GM12801 (cell line): Measurements from ENCODE around the gene GOLM1.

Experiments
- TF ChIP-seq, protein P1 (sequence below): IDR thresholded peaks from one replicate; pipeline ENCODE4 v1.5.1; 2011; ENCODE audit warnings: control low read depth; ENCODE audit not compliant: insufficient read length; ENCODE audit errors: extremely low read depth

The GOLM1 gene, protein sequence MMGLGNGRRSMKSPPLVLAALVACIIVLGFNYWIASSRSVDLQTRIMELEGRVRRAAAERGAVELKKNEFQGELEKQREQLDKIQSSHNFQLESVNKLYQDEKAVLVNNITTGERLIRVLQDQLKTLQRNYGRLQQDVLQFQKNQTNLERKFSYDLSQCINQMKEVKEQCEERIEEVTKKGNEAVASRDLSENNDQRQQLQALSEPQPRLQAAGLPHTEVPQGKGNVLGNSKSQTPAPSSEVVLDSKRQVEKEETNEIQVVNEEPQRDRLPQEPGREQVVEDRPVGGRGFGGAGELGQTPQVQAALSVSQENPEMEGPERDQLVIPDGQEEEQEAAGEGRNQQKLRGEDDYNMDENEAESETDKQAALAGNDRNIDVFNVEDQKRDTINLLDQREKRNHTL

DNA sequence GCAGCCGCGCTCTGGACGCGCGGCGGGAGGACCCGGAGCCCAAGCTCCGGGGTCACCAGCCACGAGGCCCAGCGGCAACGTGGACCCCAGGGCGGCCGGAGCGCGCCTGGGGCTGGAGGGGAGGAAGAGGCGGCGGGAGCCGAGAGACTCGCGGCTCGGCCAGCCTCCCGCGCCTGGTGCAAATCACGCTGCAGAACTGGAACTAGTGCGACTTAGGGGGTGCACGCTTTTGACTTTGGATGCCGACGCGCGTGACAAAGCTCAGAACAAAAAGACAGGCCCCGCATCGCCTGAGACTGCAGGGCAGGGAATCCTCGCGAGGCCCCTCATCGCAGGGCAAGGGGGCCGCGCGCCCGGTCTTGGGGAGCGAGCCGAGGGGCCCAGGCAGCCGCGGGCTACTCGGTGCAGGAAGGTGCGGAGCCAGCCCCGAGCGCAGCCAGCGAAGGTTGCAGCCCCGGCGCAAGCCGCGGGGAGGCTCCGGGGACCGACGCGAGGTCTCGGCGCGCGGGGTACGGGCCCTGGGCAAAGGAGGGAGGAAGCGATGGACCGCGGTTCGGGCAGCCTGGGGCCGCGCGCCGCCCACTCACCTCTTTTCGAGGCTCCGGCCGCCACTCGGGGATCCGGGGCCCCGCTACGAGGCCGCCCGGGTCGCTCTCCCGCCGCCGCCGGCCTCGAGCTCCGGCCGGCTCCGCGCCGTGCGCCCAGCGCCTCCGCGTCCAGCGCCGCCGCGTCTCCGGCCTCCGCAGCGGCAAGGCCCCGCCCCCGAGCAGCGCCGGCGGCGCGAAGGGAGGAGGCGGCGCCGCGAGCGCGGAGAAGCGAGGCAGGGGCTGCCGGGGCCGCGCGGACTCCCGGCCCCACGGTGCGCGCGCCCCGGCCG is at the start of gene GOLM1:
Gene GOLM1, minus strand, starts transcription at position 735 of the 877 bp plus-strand sequence. CDS start 20,238 bp downstream, outside the sequence.
- TF ChIP-seq, protein P1, sequence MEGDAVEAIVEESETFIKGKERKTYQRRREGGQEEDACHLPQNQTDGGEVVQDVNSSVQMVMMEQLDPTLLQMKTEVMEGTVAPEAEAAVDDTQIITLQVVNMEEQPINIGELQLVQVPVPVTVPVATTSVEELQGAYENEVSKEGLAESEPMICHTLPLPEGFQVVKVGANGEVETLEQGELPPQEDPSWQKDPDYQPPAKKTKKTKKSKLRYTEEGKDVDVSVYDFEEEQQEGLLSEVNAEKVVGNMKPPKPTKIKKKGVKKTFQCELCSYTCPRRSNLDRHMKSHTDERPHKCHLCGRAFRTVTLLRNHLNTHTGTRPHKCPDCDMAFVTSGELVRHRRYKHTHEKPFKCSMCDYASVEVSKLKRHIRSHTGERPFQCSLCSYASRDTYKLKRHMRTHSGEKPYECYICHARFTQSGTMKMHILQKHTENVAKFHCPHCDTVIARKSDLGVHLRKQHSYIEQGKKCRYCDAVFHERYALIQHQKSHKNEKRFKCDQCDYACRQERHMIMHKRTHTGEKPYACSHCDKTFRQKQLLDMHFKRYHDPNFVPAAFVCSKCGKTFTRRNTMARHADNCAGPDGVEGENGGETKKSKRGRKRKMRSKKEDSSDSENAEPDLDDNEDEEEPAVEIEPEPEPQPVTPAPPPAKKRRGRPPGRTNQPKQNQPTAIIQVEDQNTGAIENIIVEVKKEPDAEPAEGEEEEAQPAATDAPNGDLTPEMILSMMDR: no peak

DNA sequence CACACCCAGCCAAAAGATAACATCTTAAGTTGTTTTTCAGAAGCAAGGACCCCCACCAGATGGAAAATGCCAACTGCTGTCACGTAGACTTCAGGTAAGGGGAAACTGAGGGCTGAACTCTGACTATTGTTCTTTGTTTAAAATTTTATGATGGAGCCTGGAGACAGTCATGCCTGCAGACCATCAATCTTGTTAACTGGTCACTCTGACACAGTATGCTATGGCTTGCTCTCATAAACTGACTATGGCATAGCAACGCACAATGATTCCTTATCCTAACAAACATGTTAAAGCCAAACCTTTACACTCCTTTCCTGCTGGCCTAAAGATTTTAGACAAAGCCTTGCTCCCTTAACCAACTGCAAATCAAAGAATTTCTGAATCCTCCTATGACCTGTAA is 43.6 kb upstream of the GOLM1 start:
- TF ChIP-seq, protein P1: no peak

DNA sequence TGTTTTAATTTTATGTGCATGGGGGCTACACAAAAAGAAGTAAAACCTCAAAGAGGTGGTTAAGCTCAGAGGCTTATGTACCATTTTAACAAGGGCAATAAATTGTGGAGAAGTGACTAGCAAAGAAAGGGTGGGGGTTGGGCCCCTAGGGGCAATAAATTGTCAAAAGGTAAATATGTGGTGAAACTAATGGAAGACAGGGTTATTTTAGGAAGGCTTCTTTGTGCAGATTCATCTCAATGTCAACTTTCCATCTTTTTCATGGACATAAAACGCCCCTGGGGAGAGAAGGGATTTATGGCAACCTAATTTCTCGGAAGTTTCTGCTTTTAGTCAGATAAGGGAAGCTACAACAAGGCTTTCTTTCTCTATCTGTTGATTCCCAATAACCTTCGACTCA is 42.5 kb upstream of the GOLM1 start:
- TF ChIP-seq, protein P1: no peak

DNA sequence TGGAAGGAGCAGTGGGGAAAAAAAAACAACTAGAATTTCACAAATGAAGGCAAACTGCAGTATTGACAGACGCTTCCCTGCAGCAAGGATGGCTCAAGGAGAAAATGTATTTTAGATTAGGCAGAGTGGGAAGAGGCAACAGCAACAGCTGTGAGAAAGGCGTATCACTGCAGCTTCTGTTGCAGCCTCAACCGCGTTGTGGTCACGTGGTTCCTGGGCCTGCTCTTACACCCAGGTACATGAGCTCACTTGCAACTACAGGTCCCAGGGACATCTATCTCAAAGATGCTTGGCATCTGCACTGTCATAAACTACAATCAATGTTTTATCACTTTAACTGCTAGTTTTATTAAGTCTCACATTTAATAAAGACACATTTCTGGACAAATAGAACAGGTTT is 36.0 kb upstream of the GOLM1 start:
- TF ChIP-seq, protein P1: no peak

DNA sequence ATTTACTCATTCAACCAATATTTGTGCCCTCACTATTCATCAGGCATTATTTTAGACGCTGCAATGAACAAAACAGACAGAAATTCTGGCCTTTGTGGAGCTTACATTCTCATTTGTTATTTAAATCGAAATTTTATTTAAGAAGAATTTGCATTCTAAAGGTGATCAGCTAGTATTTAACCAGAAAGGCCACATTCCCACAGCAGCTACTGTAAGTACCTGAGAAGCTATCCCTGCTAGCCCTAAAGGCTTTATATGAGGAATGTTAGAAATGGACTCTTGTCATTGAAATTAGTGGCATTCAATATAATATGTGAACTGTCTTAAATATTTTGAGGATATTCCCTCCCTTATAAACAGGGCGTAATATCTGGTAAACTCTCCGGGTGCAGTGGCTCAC is 35.0 kb upstream of the GOLM1 start:
- TF ChIP-seq, protein P1: no peak

DNA sequence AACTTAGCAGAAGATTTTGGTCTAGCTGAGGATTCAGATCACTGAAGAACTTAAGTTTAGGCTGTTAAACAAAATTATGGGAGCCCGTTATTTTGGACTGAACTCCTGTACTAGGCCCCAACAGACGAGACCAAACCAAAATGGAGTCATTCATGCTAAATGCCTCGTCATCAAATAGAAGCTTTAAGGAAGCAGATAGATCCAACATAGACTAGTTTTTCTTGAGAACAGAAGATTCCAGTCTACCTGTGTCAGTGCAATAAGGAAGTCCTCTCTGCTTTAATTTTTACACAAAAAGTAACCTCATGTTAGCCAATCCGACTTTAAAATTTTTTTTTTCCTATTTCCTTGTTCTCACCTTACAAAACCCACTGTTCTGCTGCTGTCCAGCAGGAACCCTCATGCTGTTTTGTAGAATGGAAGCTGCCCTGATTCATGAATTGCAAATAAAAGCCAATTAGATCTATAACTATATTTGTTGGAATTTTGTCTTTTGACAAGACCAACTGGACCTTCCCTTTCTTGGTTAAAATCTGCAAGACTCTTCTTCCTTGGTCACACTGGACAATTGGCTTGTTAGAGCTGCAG is 29.0 kb upstream of the GOLM1 start:
- TF ChIP-seq, protein P1: no peak
